HL-60 (cell line): ENCODE results near the gene DMBT1.

ENCODE experiments used
- CTCF ChIP-seq: IDR thresholded peaks from one replicate; pipeline ENCODE4 v1.5.1; 2011; ENCODE audit warnings: low read length, control low read depth, inconsistent platforms; ENCODE audit not compliant: insufficient read depth
- POLR2AphosphoS5 ChIP-seq: IDR thresholded peaks from 2 replicates; pipeline ENCODE4 v1.6.1; 2012; ENCODE audit warnings: low read depth
- REST ChIP-seq: IDR thresholded peaks from 2 replicates; pipeline ENCODE4 v1.6.1; 2012; ENCODE audit warnings: low read depth; ENCODE audit not compliant: insufficient replicate concordance
- SPI1 ChIP-seq: IDR thresholded peaks from 2 replicates; pipeline ENCODE4 v1.6.1; 2012; ENCODE audit warnings: low read depth, mild to moderate bottlenecking, borderline replicate concordance

GRCh38 chr10:122660696-122661095, 100.1 kb downstream of the DMBT1 start:
- TF ChIP-seq CTCF (no peak), POLR2AphosphoS5 (no peak), REST (no peak), SPI1 (no peak)
